GM10847 (cell line): ENCODE data around the gene NR2C2.

Source experiments
- POLR2A ChIP-seq: IDR thresholded peaks from 2 replicates; pipeline ENCODE4 v1.6.1; 2011; ENCODE audit not compliant: insufficient read length; ENCODE audit errors: extremely low read depth

The NR2C2 gene

DNA sequence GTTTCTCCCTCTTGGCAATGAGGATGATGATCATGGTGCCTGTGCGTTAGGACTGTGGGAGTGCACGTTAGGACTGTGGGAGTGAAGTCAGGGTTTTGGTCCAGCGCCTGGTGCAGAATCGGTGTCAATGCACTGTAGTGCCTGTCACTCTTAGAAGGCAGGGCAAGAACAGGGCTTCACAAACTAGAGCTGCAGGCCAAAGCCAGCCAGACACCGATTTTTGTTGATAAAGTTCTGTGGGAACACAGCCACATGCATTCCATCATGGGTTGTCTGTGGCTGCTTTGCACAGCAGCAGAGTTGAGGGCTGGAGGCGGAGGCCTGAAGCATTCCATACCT is 32.6 kb upstream of the NR2C2 start:
- TF ChIP-seq POLR2A, result no peak

DNA sequence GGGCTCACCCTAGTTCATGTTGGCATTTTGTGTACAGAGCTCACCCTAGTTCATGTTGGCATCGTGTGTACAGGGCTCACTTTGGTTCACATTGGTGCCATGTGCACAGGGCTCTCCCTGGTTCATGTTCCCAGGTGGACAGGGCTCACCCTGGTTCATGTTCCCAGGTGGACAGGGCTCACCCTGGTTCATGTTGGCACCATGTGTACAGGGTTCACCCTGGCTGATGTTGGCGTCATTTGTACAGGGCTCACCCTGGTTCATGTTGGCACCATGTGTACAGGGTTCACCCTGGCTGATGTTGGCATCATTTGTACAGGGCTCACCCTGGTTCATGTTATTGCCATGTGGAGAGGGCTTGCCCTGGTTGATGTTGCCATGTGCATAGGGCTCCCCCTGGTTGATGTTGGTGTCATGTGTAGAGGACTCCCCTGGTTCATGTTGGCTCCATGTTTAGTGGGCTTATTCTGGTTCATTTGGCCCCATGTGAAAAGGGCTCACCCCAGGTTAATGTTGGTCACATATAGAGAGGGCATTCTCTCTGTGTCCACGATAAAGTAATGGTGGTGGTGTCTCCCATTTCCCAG is 31.7 kb upstream of the NR2C2 start:
- no peak for TF ChIP-seq POLR2A

GRCh38 chr3:14918356-14918860 is 29.0 kb upstream of the NR2C2 start:
- TF ChIP-seq POLR2A, result no peak

GRCh38 chr3:14920536-14920935 is 26.8 kb upstream of the NR2C2 start:
- no peak for TF ChIP-seq POLR2A

GRCh38 chr3:14921034-14921616 is 26.3 kb upstream of the NR2C2 start:
- no peak for TF ChIP-seq POLR2A

- no peak for TF ChIP-seq POLR2A
These were observed 25.3 kb upstream of the NR2C2 start for GRCh38 chr3:14921811-14922705.

GRCh38 chr3:14922863-14923262 is 24.5 kb upstream of the NR2C2 start:
- no peak for TF ChIP-seq POLR2A

GRCh38 chr3:14923476-14923875 is 23.9 kb upstream of the NR2C2 start:
- TF ChIP-seq POLR2A, result no peak

- no peak for TF ChIP-seq POLR2A
These were observed 21.4 kb upstream of the NR2C2 start for GRCh38 chr3:14925729-14926591.

GRCh38 chr3:14926592-14926991 is 20.8 kb upstream of the NR2C2 start:
- TF ChIP-seq POLR2A, result no peak

DNA sequence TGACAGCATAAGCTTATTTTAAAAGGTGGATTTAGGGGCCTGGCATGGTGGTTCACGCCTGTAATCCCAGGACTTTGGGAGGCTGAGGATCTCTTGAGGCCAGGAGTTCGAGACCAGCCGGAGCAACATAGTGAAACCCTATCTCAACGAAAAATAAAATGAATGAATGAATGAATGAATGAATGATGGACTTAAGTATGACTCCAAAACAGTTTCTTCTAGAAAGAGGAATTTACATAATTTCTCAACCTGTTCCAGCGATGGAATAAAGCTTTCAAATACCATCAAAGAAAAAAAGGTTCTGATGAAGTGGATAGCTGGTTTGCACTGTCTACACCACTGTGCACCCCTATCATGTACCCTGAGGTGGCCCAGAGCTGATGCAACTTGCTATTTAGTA is 20.1 kb upstream of the NR2C2 start:
- no peak for TF ChIP-seq POLR2A

GRCh38 chr3:14929310-14930074 is 17.9 kb upstream of the NR2C2 start:
- TF ChIP-seq POLR2A, result no peak

DNA sequence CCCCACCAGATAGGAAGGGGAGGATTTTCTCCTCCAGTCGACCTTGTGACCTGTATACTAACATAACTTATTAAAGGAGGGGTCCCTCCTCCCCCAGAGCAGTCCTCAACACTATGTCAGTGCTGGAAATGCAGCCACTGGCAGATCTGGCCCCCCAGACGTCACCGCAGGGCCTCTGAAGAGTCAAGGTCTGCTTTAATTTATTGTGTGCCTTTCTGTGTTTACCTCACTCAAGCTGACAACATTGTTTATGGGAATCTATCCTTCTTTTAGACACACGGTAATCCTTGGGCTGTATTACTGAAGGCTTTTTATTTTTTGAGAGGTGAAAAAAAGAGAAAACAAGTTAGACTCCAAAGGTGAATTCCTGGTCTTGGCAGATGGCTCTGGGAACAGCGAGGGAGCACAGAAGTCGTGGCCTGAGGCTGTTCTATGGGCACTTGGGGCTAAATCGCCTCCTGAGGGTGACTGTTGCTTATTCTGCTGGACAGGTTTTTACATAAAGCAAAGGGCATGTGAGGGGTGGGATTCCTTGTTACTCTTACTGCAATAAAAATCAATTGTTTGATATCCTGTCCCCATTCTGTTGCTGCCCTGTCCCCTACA is 13.5 kb upstream of the NR2C2 start:
- TF ChIP-seq POLR2A, result no peak
